IgD-negative memory B cell (primary cell): Measurements from ENCODE around the gene GPI. TPM values are rescaled to one million over a fixed set of nuclear protein-coding genes. Genes with fewer than 3 reads are reported as not detected.

Experiments
- H3K27ac Mint-ChIP-seq, 3 donors: one replicate each; pipeline ENCODE4 v1.8.0; 2020 to 2022; ENCODE audit warnings: mild to moderate bottlenecking in 3 of 3, mixed read lengths in 3 of 3, moderate library complexity in 1 of 3
- H3K27me3 Mint-ChIP-seq: one replicate; pipeline ENCODE4 v1.8.0; 2021; ENCODE audit warnings: mixed read lengths
- H3K36me3 Mint-ChIP-seq: one replicate; pipeline ENCODE4 v1.8.0; 2020; ENCODE audit warnings: mild to moderate bottlenecking, mixed read lengths
- H3K4me1 Mint-ChIP-seq, 3 donors: one replicate each; pipeline ENCODE4 v1.8.0; 2020 to 2022; ENCODE audit warnings: mixed read lengths in 3 of 3, mild to moderate bottlenecking in 1 of 3
- H3K4me3 Mint-ChIP-seq, 4 donors: one replicate each; pipeline ENCODE4 v1.8.0; 2020 to 2022; ENCODE audit warnings: mild to moderate bottlenecking in 4 of 4, mixed read lengths in 4 of 4, moderate library complexity in 3 of 4
- H3K9me3 Mint-ChIP-seq, 3 donors: one replicate each; pipeline ENCODE4 v1.8.0; 2020 to 2021; ENCODE audit warnings: mixed read lengths in 3 of 3, mild to moderate bottlenecking in 1 of 3
- polyA plus RNA-seq: library from polyadenylated mRNA; unstranded; fragments of 300-500 nt; fragmentation: Illumina TruSeq; gene quantifications from one replicate; pipeline ENCODE4 v1.2.3, GENCODE V29; 2021

Gene GPI
- 139 TPM for polyA plus RNA-seq

DNA sequence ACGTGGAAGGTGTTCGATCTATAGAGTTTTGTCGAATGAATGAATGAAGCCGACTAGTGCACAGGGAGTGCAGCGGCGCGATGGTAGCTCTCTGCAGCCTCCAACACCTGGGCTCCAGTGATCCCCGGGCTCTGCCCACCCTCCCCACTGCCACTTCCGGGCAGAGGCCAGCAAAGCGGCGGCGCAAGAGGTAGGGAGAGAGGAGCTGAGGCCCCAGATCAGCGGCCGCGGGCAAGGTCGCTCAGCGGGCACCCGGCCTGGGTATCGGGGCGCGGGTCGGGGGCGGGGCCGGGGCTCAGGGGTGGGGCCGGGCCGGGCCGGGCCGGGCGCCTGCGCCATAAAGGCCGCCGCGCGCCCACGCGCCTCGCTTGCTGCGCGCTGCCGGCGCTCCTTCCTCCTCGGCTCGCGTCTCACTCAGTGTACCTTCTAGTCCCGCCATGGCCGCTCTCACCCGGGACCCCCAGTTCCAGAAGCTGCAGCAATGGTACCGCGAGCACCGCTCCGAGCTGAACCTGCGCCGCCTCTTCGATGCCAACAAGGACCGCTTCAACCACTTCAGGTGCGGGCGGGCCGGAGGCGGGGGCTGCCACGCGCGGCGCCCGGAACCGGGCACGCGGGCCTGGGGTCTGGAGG, at the start of gene GPI:
GPI (plus strand) TSS at position 367 of the 633 bp plus-strand sequence; CDS start at position 438, 71 bp downstream.
- Mint-ChIP-seq H3K36me3 (no peaks in the 10 kb centered on the region), H3K27me3 (no peaks in the 10 kb centered on the region), H3K4me1 (peaks cover 15 to 16% (median 15%) of the 10 kb centered on the region in 3 donors), H3K4me3 (peak within 1 kb of the TSS; percentile 82 to 97 (median 94)), H3K9me3 (no peaks in the 10 kb centered on the region), H3K27ac (peak within 1 kb of the TSS; percentile 58 to 86 (median 85))

DNA sequence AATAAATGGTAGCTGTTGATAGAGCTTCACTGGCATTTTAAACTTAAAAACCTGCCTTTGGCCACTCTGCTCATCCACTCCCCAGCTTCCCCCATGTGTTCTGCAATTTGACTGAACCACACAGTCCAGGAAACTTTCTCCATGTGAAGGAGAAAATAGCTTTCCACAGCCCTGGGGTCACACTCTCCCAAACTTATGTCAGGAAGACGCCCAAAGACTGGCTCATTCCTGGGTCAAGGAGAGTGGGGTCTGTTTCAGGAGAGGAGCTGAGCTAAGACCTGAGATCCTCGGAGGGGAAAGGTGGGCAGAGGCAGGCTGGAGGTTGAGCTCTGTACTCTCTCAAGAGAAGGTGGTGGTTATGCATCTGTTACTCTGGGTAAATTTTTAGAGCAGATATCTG, 48.7 kb upstream of the GPI start:
- Mint-ChIP-seq H3K36me3 (peaks cover 5% of the 10 kb centered on the region), H3K4me1 (peaks cover 28 to 41% (median 38%) of the 10 kb centered on the region in 3 donors), H3K27ac (no peak overlapping the region), H3K4me3 (peak overlapping the region in 1 of 4 donors; percentile 22), H3K9me3 (no peaks in the 10 kb centered on the region), H3K27me3 (no peaks in the 10 kb centered on the region)

DNA sequence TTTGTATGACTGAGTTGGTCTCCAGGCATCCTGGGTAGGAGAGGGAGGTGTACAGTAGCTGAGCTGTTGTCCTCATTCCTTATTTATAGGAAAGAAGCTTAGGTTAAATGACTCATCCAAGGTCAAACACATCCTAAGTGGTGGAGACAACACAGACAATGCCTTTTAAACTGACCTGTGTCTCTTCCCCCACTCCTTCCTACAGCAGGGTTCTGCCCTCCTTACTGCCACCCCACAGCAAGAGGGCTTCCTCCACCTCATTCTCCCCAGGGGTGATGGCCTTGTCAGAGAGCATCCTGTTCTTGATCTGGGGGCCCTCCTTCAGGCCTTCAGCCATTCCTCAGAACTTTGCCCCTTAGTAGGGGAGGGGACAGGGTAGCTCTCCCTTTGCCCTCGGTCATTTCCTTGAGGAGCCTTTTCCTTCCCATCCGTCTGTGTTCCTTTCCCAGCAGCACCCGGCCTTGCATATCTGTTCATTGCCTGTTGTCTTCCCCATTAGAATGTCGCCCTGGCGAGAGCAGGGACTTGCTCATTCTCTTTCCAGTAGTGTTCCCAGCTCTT, 48.2 kb upstream of the GPI start:
- H3K4me3 Mint-ChIP-seq = peak overlapping the region in 2 of 4 donors; percentile 59 to 76
- H3K27ac Mint-ChIP-seq = peak overlapping the region in 1 of 3 donors; percentile 89
- no peaks in the 10 kb centered on the region for H3K27me3 Mint-ChIP-seq
- peaks cover 28 to 40% (median 37%) of the 10 kb centered on the region in 3 donors for H3K4me1 Mint-ChIP-seq
- no peaks in the 10 kb centered on the region for H3K9me3 Mint-ChIP-seq
- peaks cover 5% of the 10 kb centered on the region for H3K36me3 Mint-ChIP-seq

DNA sequence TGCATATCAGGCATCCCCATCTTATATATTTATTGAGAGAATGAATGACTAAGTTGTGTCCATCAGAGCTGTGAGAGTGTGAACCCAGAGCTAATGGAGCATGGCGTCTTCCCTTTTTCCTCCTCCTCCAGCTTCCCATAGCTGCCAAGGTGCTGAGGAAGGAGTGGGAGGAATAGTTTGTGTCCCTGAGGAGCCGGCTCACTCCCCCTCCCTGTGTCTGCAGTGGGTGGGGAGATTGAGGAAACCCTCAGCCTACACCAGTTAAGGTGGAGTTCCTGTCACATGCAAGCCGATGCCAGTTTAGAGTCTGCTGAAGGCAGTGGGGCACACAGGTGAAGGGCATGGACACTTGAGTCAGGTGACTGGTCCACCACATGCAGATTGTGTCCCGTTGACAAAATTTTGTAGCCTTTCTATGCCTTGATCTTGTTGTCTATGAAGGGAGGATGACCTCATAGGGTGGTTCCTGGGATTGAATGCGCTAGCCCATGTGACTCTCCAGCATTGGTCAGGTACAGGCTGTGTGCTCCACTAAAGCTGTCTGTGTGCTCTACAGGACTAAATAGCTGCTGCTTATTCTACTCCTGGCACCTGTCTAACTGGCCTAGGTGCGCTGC, 47.6 kb upstream of the GPI start:
- Mint-ChIP-seq H3K9me3 (no peaks in the 10 kb centered on the region), H3K27me3 (no peaks in the 10 kb centered on the region), H3K36me3 (peaks cover 5% of the 10 kb centered on the region)

DNA sequence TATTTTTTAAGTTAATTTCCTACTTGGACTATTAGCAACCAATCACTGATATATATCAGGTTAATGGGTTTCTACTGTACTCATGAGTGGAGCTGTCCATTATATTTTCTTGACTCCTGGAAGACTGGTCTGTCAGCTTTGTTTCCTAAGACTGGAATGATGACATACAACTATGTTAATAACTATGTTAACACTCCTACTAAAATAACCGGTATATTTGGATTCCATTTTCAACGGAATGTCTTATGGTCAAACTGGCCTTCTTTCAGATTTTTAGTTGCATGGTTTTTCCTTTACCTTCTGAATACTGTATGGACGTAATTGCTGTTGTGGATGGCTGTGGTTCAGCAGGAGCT, 45.8 kb upstream of the GPI start:
- Mint-ChIP-seq H3K4me3 (no peak overlapping the region), H3K27ac (peak overlapping the region in 2 of 3 donors; percentile 12 to 26), H3K4me1 (peaks cover 26 to 35% (median 31%) of the 10 kb centered on the region in 3 donors), H3K9me3 (no peaks in the 10 kb centered on the region), H3K27me3 (no peaks in the 10 kb centered on the region), H3K36me3 (peaks cover 3% of the 10 kb centered on the region)

More for the DNA sequence above, 47.6 kb upstream of the GPI start:
- Mint-ChIP-seq H3K4me1 (peaks cover 28 to 36% (median 35%) of the 10 kb centered on the region in 3 donors), H3K27ac (peak overlapping the region in 2 of 3 donors; percentile 74 to 89), H3K4me3 (peak overlapping the region in 2 of 4 donors; percentile 59 to 76)

DNA sequence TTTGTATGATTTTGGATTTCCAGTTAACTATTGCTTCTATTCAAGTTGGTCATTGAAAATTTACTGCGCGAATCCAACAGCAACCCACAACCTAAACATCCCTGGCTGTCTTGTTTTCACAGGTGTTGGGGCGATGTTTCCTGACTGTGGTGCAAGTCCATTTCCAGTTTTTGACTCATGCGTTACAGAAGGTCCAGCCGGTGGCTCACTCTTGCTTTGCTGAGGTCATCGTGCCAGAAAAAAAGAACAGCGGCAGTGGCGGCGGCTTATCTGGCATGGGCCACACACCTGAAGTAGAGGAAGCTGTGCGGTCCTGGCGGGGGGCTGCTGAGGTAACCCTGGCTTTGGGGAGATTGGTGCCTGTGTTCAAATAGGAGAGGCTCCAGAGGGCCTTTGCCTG, 45.2 kb upstream of the GPI start:
- peaks cover 3% of the 10 kb centered on the region for H3K36me3 Mint-ChIP-seq
- H3K27ac Mint-ChIP-seq = no peak overlapping the region
- no peaks in the 10 kb centered on the region for H3K27me3 Mint-ChIP-seq
- peaks cover 22 to 30% (median 25%) of the 10 kb centered on the region in 3 donors for H3K4me1 Mint-ChIP-seq
- H3K9me3 Mint-ChIP-seq = no peaks in the 10 kb centered on the region
- no peak overlapping the region for H3K4me3 Mint-ChIP-seq

- no peaks in the 10 kb centered on the region for H3K27me3 Mint-ChIP-seq
- H3K27ac Mint-ChIP-seq = no peak overlapping the region
- no peak overlapping the region for H3K4me3 Mint-ChIP-seq
- peaks cover 17 to 25% (median 20%) of the 10 kb centered on the region in 3 donors for H3K4me1 Mint-ChIP-seq
- H3K9me3 Mint-ChIP-seq = no peaks in the 10 kb centered on the region
- H3K36me3 Mint-ChIP-seq = peaks cover 3% of the 10 kb centered on the region
Measured at GRCh38 chr19:34320277-34320676, 44.7 kb upstream of the GPI start.

DNA sequence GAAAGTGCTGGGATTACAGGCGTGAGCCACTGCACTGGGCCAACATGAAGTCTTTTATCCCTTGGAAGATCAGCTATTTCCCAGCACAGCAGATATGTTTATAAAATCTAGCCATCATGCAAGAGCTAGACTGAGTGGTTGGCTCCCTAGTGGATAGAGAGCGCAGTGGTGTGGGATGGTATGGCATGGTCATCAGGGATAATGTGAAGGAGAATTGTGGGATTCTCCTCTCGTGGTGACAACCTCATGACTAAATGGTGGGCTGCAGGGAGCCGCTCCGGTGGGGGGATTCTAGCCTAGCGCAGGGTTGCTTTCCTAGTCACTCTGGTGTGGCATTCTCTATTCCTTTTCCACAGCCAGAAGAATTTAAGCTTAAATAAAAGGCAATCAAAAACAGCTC, 43.3 kb upstream of the GPI start:
- Mint-ChIP-seq H3K9me3 (no peaks in the 10 kb centered on the region), H3K36me3 (peaks cover 3% of the 10 kb centered on the region), H3K4me1 (peaks cover 12 to 17% (median 13%) of the 10 kb centered on the region in 3 donors), H3K27me3 (no peaks in the 10 kb centered on the region), H3K4me3 (peak overlapping the region in 1 of 4 donors; percentile 5), H3K27ac (no peak overlapping the region)

- H3K4me3 Mint-ChIP-seq = no peak overlapping the region
- peak overlapping the region in 1 of 3 donors; percentile 58 for H3K27ac Mint-ChIP-seq
- H3K4me1 Mint-ChIP-seq = peaks cover 0 to 2% (median 0%) of the 10 kb centered on the region in 3 donors
- no peaks in the 10 kb centered on the region for H3K27me3 Mint-ChIP-seq
- H3K36me3 Mint-ChIP-seq = peaks cover 3% of the 10 kb centered on the region
- H3K9me3 Mint-ChIP-seq = no peaks in the 10 kb centered on the region
Measured at GRCh38 chr19:34323433-34324204, 41.4 kb upstream of the GPI start.

DNA sequence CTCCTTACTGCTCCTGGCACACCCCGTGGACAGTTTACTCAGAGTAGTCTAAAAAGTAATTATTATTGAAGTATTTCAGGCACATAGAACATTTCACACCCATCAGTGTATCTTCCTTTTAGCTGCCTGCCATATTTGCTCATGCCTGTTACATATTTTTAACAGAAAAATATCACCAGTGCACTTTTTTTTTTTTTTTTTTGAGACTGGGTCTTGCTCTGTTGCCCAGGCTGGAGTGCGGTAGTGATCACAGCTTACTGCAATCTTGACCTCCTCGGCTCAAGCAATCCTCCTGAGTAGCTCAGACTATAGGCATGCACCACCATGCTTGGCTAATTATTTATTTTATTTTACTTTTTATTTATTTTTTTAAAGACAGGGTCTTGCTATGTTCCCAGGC, 40.7 kb upstream of the GPI start:
- Mint-ChIP-seq H3K27me3 (no peaks in the 10 kb centered on the region), H3K9me3 (no peaks in the 10 kb centered on the region), H3K27ac (peak overlapping the region in 1 of 3 donors; percentile 58), H3K36me3 (peaks cover 5% of the 10 kb centered on the region), H3K4me1 (peaks cover 0 to 2% (median 0%) of the 10 kb centered on the region in 3 donors), H3K4me3 (no peak overlapping the region)

DNA sequence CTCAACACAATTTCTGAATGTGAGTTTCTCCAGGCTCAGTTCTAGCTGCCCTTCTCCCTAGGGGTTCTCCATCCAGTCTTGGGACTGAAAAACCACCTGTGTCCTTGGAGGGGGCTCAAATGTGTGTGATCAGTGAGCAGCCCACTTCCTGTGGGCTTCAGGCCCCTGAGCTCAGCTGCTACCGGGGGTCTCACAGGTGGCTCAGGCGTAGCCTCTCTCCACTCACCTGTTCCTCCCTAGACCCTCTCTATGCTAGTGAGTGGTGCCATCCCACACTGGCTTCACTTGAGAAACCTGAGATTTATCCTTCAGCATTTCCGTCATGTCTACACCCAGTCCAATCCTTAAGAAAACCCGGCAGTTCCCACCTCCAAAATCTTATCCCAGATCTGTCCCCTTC, 39.8 kb upstream of the GPI start:
- Mint-ChIP-seq H3K36me3 (peaks cover 4% of the 10 kb centered on the region), H3K4me1 (peaks cover 0 to 2% (median 0%) of the 10 kb centered on the region in 3 donors), H3K4me3 (no peak overlapping the region), H3K27me3 (no peaks in the 10 kb centered on the region), H3K27ac (peak overlapping the region in 2 of 3 donors; percentile 10 to 88), H3K9me3 (no peaks in the 10 kb centered on the region)

DNA sequence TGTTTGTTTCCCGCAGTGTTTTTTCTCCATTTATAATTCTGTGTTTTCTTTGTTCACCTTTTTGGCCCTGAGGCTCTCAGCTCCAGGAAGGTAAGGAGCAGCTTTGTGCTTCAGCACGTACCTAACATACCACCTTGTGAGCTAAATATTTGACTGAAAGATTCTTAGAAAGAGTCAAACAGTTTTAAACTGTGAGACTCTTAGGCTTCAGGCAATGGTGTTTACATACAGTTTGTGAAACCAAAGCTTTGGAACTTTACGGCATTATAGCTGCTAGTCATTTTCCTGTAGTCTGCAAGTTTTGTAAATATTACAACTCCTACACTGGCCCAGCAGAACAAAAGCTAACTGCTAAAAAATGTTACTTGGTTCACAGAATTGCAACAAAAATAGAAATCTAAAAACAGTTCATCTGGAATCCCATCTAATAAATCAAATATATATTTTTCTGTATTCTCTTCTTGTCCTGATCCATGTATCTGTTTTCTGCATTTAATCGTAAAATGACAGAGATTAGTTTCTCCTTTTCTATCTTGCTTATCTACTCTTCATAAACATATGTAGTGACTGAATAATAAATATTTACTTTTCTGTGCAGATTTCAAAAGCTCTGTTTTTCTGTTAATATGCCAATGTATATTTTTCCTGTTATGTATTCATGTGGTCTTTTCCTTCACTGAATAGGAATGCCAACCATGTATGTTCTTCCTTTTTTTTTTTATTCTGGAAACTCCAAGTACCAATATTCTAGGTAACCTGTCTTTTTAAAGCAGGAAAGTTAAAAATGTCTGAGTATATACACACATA, 38.8 kb upstream of the GPI start:
- peaks cover 0 to 2% (median 0%) of the 10 kb centered on the region in 3 donors for H3K4me1 Mint-ChIP-seq
- no peaks in the 10 kb centered on the region for H3K9me3 Mint-ChIP-seq
- no peak overlapping the region for H3K4me3 Mint-ChIP-seq
- no peaks in the 10 kb centered on the region for H3K27me3 Mint-ChIP-seq
- peaks cover 2% of the 10 kb centered on the region for H3K36me3 Mint-ChIP-seq
- no peak overlapping the region for H3K27ac Mint-ChIP-seq

- Mint-ChIP-seq H3K9me3 (no peaks in the 10 kb centered on the region), H3K36me3 (peaks cover 6% of the 10 kb centered on the region), H3K27me3 (no peaks in the 10 kb centered on the region), H3K4me1 (peaks cover 0 to 3% (median 0%) of the 10 kb centered on the region in 3 donors), H3K4me3 (no peak overlapping the region), H3K27ac (peak overlapping the region in 1 of 3 donors; percentile 42)
Measured at GRCh38 chr19:34327851-34328250, 37.1 kb upstream of the GPI start.

DNA sequence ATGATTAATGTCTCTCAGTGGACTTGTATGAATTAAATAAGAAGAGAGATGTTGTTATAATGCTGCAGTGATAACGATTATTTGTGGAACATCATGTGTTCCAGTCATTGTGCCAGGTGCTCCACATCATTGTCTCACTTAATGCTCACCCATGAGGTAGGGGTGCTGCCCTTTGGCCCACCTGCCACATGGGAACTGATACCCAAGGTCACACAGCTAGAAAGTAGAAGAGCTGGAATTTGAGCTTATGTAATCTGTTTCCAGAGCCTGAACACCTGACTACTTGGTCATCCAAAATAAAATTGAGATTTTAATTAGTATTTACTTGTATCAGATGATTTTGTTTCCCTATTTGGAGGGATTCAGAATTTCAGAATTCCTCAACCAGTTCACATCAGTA, 36.0 kb upstream of the GPI start:
- Mint-ChIP-seq H3K4me1 (peaks cover 0 to 1% (median 0%) of the 10 kb centered on the region in 3 donors), H3K36me3 (peaks cover 6% of the 10 kb centered on the region), H3K27me3 (no peaks in the 10 kb centered on the region), H3K4me3 (no peak overlapping the region), H3K9me3 (no peaks in the 10 kb centered on the region), H3K27ac (peak overlapping the region in 2 of 3 donors; percentile 31 to 65)
